Suprapubic skin (tissue), 4 donors: ENCODE results near the gene TSHZ1.

Experiments used
- POLR2A ChIP-seq, 2 donors: fragments of 450-650 bp; IDR thresholded peaks; one replicate each; pipeline ENCODE4 v1.6.1; 2017; ENCODE audit warnings: antibody characterized with exemption in 2 of 2, mild to moderate bottlenecking in 2 of 2, moderate library complexity in 2 of 2
- POLR2AphosphoS5 ChIP-seq, 3 donors: sonication (generic); formaldehyde crosslinking; IDR thresholded peaks; one replicate each; pipeline ENCODE4 v1.6.1; 2017; ENCODE audit warnings: antibody characterized with exemption in 3 of 3
- TF ChIP-seq, protein P1 (sequence below), 2 donors: fragments of 200-600 bp in 1 of 2; fragments of 450-650 bp in 1 of 2; sonication (generic) in 1 of 2; IDR thresholded peaks; one replicate each; pipeline ENCODE4 v1.5.1; 2016 to 2019; ENCODE audit warnings: antibody characterized with exemption in 2 of 2, mild to moderate bottlenecking in 1 of 2, moderate library complexity in 1 of 2

DNA sequence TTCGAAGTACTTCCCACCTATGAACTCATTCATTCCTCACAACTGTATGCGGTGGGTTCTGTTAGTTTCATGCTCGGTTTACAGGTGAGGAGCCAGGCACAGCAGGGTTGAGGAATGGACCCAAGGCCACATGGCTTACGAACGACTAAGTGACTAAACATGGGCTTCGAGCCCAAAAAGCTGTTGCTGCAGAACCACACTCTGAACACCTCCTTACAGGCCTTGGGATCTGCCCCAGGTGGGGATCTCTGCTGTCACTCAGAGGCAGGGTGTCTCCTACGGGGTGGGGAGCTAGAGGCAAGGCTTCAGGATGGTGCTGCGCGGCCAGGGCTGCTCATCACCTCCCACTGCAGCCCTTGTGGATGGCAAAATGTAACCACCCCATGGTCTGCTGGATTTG is 80.9 kb downstream of the TSHZ1 start:
- TF ChIP-seq, protein P1, sequence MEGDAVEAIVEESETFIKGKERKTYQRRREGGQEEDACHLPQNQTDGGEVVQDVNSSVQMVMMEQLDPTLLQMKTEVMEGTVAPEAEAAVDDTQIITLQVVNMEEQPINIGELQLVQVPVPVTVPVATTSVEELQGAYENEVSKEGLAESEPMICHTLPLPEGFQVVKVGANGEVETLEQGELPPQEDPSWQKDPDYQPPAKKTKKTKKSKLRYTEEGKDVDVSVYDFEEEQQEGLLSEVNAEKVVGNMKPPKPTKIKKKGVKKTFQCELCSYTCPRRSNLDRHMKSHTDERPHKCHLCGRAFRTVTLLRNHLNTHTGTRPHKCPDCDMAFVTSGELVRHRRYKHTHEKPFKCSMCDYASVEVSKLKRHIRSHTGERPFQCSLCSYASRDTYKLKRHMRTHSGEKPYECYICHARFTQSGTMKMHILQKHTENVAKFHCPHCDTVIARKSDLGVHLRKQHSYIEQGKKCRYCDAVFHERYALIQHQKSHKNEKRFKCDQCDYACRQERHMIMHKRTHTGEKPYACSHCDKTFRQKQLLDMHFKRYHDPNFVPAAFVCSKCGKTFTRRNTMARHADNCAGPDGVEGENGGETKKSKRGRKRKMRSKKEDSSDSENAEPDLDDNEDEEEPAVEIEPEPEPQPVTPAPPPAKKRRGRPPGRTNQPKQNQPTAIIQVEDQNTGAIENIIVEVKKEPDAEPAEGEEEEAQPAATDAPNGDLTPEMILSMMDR (IDR thresholded peaks at IDR 0.05) = no peak
- TF ChIP-seq POLR2A (IDR thresholded peaks at IDR 0.05) (no peak), POLR2AphosphoS5 (IDR thresholded peaks at IDR 0.05) (no peak)
